ENCODE results near the gene NDUFS2.

NDUFS2 gene

GRCh38 chr1:161226320-161226711, 24.1 kb downstream of the NDUFS2 start:
- H3K4me1 ChIP-seq (ENCODE audit: control insufficient read depth, low read length), result peaks cover 24% of the 10 kb centered on the region
- H3K9me2 ChIP-seq (replicated peaks; ENCODE audit: control insufficient read depth, low read length), result no peaks in the 10 kb centered on the region
- no peaks in the 10 kb centered on the region for H3K9me3 ChIP-seq (ENCODE audit: control insufficient read depth, insufficient read depth, low read length)
- H3K27me3 ChIP-seq (ENCODE audit: control insufficient read depth, low read length), result no peaks in the 10 kb centered on the region
- peak overlapping the region; percentile 81 for H3K4me2 ChIP-seq (ENCODE audit: low read length)
- peaks cover 30% of the 10 kb centered on the region for H3K36me3 ChIP-seq (ENCODE audit: control insufficient read depth, low read length)
- H3K79me2 ChIP-seq (ENCODE audit: control insufficient read depth, low read length), result peaks cover 11% of the 10 kb centered on the region
- H4K20me1 ChIP-seq (ENCODE audit: control insufficient read depth, insufficient read depth, low read depth, low read length), result no peaks in the 10 kb centered on the region
- peak overlapping the region; percentile 81 for H3K4me3 ChIP-seq (ENCODE audit: low read length)
- H3F3A ChIP-seq (ENCODE audit: control insufficient read depth, insufficient read depth), result no peaks in the 10 kb centered on the region
- TF ChIP-seq EZH2phosphoT487 (IDR thresholded peaks at IDR 0.05; ENCODE audit: borderline replicate concordance, low read length), result no peak
- no peak for TF ChIP-seq CTCF (IDR thresholded peaks at IDR 0.05; ENCODE audit: low read depth, low read length, poor library complexity, severe bottlenecking)
- peak overlapping the region; percentile 38 for H3K27ac ChIP-seq (ENCODE audit: low read depth, low read length)

- no peaks in the 10 kb centered on the region for H3K27me3 ChIP-seq (ENCODE audit: control insufficient read depth, low read length)
- peak overlapping the region; percentile 38 for H3K27ac ChIP-seq (ENCODE audit: low read depth, low read length)
- no peaks in the 10 kb centered on the region for H3K9me3 ChIP-seq (ENCODE audit: control insufficient read depth, insufficient read depth, low read length)
- H3K79me2 ChIP-seq (ENCODE audit: control insufficient read depth, low read length), result peaks cover 11% of the 10 kb centered on the region
- H3K9me2 ChIP-seq (replicated peaks; ENCODE audit: control insufficient read depth, low read length), result no peaks in the 10 kb centered on the region
- H4K20me1 ChIP-seq (ENCODE audit: control insufficient read depth, insufficient read depth, low read depth, low read length), result no peaks in the 10 kb centered on the region
- peaks cover 30% of the 10 kb centered on the region for H3K36me3 ChIP-seq (ENCODE audit: control insufficient read depth, low read length)
- H3K4me1 ChIP-seq (ENCODE audit: control insufficient read depth, low read length), result peaks cover 24% of the 10 kb centered on the region
- peak overlapping the region; percentile 81 for H3K4me3 ChIP-seq (ENCODE audit: low read length)
- H3K4me2 ChIP-seq (ENCODE audit: low read length), result peak overlapping the region; percentile 81
- no peaks in the 10 kb centered on the region for H3F3A ChIP-seq (ENCODE audit: control insufficient read depth, insufficient read depth)
- TF ChIP-seq EZH2phosphoT487 (IDR thresholded peaks at IDR 0.05; ENCODE audit: borderline replicate concordance, low read length) (no peak), CTCF (IDR thresholded peaks at IDR 0.05; ENCODE audit: low read depth, low read length, poor library complexity, severe bottlenecking) (no peak)
Observed at GRCh38 chr1:161226759-161227158, 24.6 kb downstream of the NDUFS2 start.

- TF ChIP-seq EZH2phosphoT487 (IDR thresholded peaks at IDR 0.05; ENCODE audit: borderline replicate concordance, low read length) (no peak), CTCF (IDR thresholded peaks at IDR 0.05; ENCODE audit: low read depth, low read length, poor library complexity, severe bottlenecking) (peak; percentile 99)
Observed at GRCh38 chr1:161227196-161227871, 25.2 kb downstream of the NDUFS2 start.

More at GRCh38 chr1:161227196-161227871, 25.2 kb downstream of the NDUFS2 start:
- Histone ChIP-seq H4K20me1 (ENCODE audit: control insufficient read depth, insufficient read depth, low read depth, low read length) (no peaks in the 10 kb centered on the region), H3F3A (ENCODE audit: control insufficient read depth, insufficient read depth) (no peaks in the 10 kb centered on the region), H3K4me1 (ENCODE audit: control insufficient read depth, low read length) (peaks cover 24% of the 10 kb centered on the region), H3K36me3 (ENCODE audit: control insufficient read depth, low read length) (peaks cover 30% of the 10 kb centered on the region), H3K9me3 (ENCODE audit: control insufficient read depth, insufficient read depth, low read length) (no peaks in the 10 kb centered on the region), H3K79me2 (ENCODE audit: control insufficient read depth, low read length) (peaks cover 11% of the 10 kb centered on the region), H3K9me2 (replicated peaks; ENCODE audit: control insufficient read depth, low read length) (no peaks in the 10 kb centered on the region), H3K4me3 (ENCODE audit: low read length) (peak overlapping the region; percentile 81), H3K4me2 (ENCODE audit: low read length) (peak overlapping the region; percentile 81), H3K27ac (ENCODE audit: low read depth, low read length) (peak overlapping the region; percentile 38), H3K27me3 (ENCODE audit: control insufficient read depth, low read length) (no peaks in the 10 kb centered on the region)

Data from DOHH2 (cell line).